ENCODE results near the gene PPM1M.

DNA sequence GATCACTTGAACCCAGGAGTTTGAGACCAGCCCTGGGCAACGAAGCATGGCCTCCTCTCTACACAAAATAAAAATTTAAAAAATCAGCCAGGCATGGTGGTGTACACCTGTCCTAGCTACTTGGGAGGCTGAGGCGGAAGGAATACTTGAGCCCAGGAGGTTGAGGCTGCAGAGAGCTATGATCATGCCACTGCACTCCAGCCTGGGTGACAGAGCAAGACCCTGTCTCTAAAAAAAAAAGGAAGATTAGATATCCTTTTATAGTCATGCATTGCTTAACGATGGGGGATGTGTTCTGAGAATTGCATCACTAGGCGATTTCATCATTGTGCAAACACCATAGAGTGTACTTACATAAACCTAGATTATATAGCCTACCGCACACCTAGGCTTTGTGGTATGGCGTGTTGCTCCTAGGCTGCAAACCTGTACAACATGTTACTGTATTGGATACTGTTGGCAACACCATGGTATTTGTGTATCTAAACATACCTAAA lies 35.0 kb upstream of the PPM1M start:
- no peak for TF ChIP-seq TARDBP (IDR thresholded peaks at IDR 0.05)
- TF ChIP-seq HDGF (IDR thresholded peaks at IDR 0.05; ENCODE audit: borderline replicate concordance): no peak
- no peak for TF ChIP-seq ELF4 (IDR thresholded peaks at IDR 0.05)
- no peak for TF ChIP-seq LEF1 (IDR thresholded peaks at IDR 0.05; ENCODE audit: borderline replicate concordance)
- no peak for TF ChIP-seq FOXA1 (IDR thresholded peaks at IDR 0.05)
- no peak for TF ChIP-seq SP1 (IDR thresholded peaks at IDR 0.05)
- TF ChIP-seq BHLHE40 (IDR thresholded peaks at IDR 0.05; ENCODE audit: borderline replicate concordance): no peak
- no peak for TF ChIP-seq CTBP1 (IDR thresholded peaks at IDR 0.05; ENCODE audit: borderline replicate concordance)
